ENCODE measurements around the gene CENPS. TPM values are rescaled to one million over a fixed set of nuclear protein-coding genes. Genes with fewer than 3 reads are reported as not detected.

CENPS gene
- total RNA-seq (10 to 100 TPM in 2 of 4 donors, 1 to 10 TPM in 2; 2.8 to 15.0 (median 10.7) TPM), polyA plus RNA-seq (10 to 100 TPM; 16.8 to 22.2 (median 20.1) TPM)

DNA sequence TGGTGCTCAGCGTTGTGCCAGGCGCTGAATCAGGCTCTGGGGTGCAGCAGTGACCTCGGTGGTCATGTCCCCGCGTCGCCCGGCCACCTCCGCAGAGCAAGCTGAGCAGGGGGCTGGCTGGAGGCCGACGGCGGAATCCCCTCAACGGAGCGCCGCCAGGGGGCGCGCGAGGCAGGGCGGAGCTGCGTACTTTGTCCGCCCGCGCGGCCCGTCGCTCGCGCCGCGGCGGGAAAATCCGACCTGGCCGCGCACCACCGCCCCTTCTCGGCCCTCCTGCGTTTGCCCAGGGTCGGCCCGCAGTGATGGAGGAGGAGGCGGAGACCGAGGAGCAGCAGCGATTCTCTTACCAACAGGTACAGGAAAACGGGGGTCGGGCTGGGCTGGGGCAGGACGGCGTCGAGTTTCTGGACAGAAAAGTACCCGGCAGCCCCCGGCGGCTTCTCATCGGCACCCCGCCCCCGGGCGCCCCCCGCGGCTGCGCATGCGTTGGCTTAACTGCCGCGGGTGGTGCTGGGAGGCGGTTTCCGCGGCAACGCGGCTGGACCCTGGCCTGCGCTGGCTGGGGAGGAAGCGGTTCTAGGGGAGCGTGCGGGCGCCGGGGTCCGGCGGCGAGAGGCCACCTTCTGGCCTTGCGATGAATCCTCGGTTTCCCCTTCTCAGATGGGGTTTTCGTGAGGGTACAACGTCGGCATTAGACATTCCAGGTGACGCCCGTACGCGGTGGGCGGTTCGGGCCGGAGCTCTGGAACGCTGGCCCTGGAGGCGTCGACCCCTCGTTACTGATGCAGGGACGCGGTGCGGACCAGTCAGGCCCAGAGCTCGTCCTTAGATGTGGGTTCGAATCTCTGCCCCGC is at the start of gene CENPS:
Gene CENPS, plus strand, starts transcription at position 218 of the 854 bp plus-strand sequence. Its CDS starts 85 bp downstream, at position 303.
- Histone ChIP-seq H3K4me3 (peak within 1 kb of the TSS; percentile 58 to 69 (median 60)), H3K36me3 (peaks cover 0 to 6% (median 0%) of the 10 kb centered on the region in 4 donors), H3K27me3 (no peaks in the 10 kb centered on the region), H3K9me3 (no peaks in the 10 kb centered on the region), H3K4me1 (peaks cover 0 to 19% (median 16%) of the 10 kb centered on the region in 4 donors), H3K27ac (peak within 1 kb of the TSS; percentile 71 to 83 (median 78))
- peak; percentile 96 for DNase-seq
- intact Hi-C loops (cut with DNase I) = loop anchor here (1.0 to 5.0 kb wide), 4 partner anchors 31 to 553 kb away; partner anchors contain the start of gene PGD
- 0 to 1% methylated on average over 95 of the region's 95 CpGs for WGBS, 2 donors
- TF ChIP-seq POLR2AphosphoS5 (IDR thresholded peaks at IDR 0.05) (peak in 3 of 4 donors; percentile 14 to 79 (median 78)), EP300 (IDR thresholded peaks at IDR 0.05) (no peak)
- TF ChIP-seq, protein P1, sequence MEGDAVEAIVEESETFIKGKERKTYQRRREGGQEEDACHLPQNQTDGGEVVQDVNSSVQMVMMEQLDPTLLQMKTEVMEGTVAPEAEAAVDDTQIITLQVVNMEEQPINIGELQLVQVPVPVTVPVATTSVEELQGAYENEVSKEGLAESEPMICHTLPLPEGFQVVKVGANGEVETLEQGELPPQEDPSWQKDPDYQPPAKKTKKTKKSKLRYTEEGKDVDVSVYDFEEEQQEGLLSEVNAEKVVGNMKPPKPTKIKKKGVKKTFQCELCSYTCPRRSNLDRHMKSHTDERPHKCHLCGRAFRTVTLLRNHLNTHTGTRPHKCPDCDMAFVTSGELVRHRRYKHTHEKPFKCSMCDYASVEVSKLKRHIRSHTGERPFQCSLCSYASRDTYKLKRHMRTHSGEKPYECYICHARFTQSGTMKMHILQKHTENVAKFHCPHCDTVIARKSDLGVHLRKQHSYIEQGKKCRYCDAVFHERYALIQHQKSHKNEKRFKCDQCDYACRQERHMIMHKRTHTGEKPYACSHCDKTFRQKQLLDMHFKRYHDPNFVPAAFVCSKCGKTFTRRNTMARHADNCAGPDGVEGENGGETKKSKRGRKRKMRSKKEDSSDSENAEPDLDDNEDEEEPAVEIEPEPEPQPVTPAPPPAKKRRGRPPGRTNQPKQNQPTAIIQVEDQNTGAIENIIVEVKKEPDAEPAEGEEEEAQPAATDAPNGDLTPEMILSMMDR (IDR thresholded peaks at IDR 0.05) = peak; percentile 84 to 97 (median 96)

DNA sequence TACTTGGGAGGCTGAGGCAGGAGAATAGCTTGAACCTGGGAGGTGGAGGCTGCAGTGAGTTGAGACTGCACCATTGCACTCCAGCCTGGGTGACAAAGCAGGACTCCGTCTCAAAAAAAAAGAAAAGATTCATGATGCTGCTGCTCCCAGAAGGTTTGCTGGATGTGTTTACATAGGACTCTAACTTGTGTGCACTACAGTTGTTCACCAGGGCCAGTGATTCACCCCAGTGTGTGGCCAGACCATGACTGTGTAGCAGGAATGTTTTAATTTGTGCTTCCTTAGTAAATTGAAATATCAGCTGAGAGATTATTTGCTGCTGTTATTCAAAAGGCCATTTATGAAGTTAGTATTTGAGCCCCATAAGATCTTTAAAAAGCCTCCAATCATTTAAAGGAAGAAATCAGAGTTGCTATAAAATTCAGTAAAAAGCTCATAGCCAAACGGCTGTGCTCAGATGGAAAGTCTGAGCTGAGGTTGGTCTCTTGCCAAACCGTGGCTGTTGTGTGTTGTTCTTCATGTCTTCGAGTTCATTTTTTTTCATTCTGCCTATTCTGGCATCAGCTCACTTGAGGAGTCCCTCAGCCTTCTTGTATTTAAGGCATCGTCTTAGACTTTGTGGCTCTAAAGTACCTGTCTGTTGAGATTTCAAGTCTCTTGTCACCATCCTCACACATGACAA is 49.5 kb upstream of the CENPS start:
- intact Hi-C loops (cut with DNase I) = no loop called here
- Histone ChIP-seq H3K4me1 (peaks cover 0 to 10% (median 3%) of the 10 kb centered on the region in 4 donors), H3K27me3 (no peaks in the 10 kb centered on the region), H3K9me3 (no peaks in the 10 kb centered on the region), H3K27ac (peak overlapping the region in 1 of 4 donors; percentile 31), H3K36me3 (peaks cover 7 to 29% (median 11%) of the 10 kb centered on the region in 4 donors), H3K4me3 (no peak overlapping the region)
- WGBS, 2 donors = 73 to 81% methylated on average over 5 of the region's 5 CpGs
- DNase-seq = peak; percentile 68
- TF ChIP-seq EP300 (IDR thresholded peaks at IDR 0.05) = no peak
- no peak for TF ChIP-seq POLR2AphosphoS5 (IDR thresholded peaks at IDR 0.05)
- TF ChIP-seq, protein P1 (IDR thresholded peaks at IDR 0.05) = no peak
- TF ChIP-seq POLR2A (IDR thresholded peaks at IDR 0.05) = no peak

DNA sequence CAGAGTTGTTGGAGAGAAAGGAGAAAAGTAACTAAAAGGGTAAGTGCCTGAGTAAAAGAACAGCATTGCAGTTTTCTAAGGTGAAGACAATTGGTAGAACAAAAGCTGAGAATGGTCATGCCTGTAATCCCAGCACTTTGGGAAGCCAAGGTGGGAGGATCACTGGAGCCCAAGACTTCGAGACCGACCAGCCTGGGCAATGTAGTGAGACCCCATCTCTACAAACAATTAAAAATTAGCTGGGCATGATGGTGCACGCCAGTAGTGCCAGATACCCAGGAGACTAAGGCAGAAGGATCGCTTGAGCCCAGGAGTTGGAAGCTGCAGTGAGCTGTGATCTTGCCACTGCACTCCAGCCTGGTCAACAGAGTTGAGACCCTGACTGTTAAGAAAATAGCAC is 46.6 kb upstream of the CENPS start:
- H3K27me3 ChIP-seq = no peaks in the 10 kb centered on the region
- intact Hi-C loops (cut with DNase I) = no loop called here
- peaks cover 0 to 20% (median 15%) of the 10 kb centered on the region in 4 donors for H3K4me1 ChIP-seq
- H3K4me3 ChIP-seq = no peak overlapping the region
- no peaks in the 10 kb centered on the region for H3K9me3 ChIP-seq
- H3K27ac ChIP-seq = no peak overlapping the region
- no peak for DNase-seq
- WGBS, 2 donors = 83 to 97% methylated on average over 4 of the region's 4 CpGs
- TF ChIP-seq EP300 (IDR thresholded peaks at IDR 0.05) (no peak), POLR2AphosphoS5 (IDR thresholded peaks at IDR 0.05) (no peak), POLR2A (IDR thresholded peaks at IDR 0.05) (no peak)
- TF ChIP-seq, protein P1 (IDR thresholded peaks at IDR 0.05) = no peak
- peaks cover 0 to 8% (median 7%) of the 10 kb centered on the region in 4 donors for H3K36me3 ChIP-seq

DNA sequence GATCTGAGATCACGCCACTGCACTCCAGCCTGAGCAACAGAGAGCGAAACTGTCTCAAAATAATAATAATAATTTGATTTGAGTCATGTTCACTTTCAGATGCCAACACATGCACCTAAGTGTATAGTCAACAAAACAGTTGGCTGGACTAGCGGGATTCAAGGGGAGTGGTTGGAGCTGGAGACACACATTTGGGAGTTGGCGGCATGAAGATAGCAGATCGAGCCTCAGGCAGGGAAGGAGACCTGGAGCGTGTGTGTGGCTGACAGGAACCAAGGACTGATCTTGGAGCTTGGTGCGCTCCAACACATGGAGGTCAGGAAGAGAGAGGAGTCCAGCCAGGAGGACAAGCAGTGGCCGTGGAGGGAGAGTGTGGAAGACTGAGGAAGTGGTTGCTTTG is 46.0 kb upstream of the CENPS start:
- DNase-seq = no peak
- intact Hi-C loops (cut with DNase I) = no loop called here

More for the DNA sequence above, 46.0 kb upstream of the CENPS start:
- Histone ChIP-seq H3K4me1 (peaks cover 0 to 22% (median 16%) of the 10 kb centered on the region in 4 donors), H3K9me3 (no peaks in the 10 kb centered on the region), H3K36me3 (peaks cover 0 to 3% (median 1%) of the 10 kb centered on the region in 4 donors), H3K4me3 (no peak overlapping the region), H3K27me3 (no peaks in the 10 kb centered on the region), H3K27ac (no peak overlapping the region)
- 94% methylated on average over 8 of the region's 8 CpGs for WGBS, 2 donors
- no peak for TF ChIP-seq POLR2A (IDR thresholded peaks at IDR 0.05)
- TF ChIP-seq EP300 (IDR thresholded peaks at IDR 0.05) = no peak
- TF ChIP-seq, protein P1 (IDR thresholded peaks at IDR 0.05) = no peak
- TF ChIP-seq POLR2AphosphoS5 (IDR thresholded peaks at IDR 0.05) = no peak
